KG1 (cell line): Measurements from ENCODE around the gene TBC1D22A.
"Not testable (repeated sequence)": the region's sequence is repeated elsewhere in the genome, so short reads cannot be mapped to it uniquely, and the experiment has no call there.

ENCODE experiments used
- DNase-seq: peaks from one replicate; lab custom pipeline; 2025; lab: John Stamatoyannopoulos, UW

The TBC1D22A gene

DNA sequence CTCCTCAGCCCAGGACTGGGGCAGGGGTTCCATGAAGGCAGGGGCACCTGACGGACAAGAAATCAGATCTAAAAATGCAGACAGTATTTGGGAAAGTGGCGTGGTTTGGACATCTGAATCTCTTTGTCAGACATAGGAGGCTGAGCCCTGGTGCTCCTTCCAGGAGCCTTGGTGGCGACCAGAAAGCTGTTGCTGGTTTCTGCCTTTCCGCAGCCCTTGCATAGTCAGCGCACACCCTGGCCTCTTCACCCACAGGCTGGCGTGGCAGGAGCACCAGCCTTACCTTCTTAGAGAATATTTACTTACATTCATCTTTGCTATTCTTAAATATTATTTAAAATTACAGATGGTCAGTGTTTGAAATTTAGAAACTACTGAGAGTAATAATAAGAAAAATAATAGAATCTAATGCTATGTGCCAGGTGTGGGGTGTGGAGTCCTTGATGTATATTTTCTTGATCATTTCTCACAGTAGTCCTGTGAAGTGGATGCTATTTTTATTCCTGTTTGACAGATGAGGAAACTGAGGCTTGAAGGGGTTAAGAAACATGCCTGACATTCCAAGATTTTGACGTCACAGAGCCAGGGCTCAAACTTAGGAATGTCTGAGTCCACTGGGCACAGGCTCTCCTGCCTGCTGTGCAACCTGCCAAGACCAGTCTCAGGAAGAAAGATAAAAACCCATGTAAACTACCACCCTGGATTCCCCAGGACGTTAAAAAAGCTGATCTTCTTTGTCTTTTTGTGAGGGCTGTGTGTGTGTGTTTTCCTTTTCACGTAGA lies 51.6 kb downstream of the TBC1D22A start:
- DNase-seq: no peak

DNA sequence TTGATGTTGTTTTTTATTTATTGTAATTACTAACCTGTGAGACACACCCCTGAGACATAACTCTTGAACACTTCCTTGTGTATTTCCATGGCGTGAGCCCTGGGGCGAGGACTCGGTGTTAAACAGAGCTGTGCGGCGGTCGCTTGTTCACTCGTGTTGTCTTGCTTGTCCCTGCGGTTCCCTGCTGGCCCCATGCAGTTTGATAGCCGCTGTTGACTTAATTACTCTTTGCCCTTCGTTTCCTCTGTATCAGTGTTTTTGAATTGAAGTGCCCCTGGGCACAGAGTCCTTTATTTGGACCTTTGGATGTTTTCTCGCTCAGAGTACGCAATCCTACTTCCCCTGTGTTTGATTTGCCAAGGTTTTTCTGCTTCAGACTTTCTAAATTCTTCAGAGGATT lies 52.7 kb downstream of the TBC1D22A start:
- no peak for DNase-seq

DNA sequence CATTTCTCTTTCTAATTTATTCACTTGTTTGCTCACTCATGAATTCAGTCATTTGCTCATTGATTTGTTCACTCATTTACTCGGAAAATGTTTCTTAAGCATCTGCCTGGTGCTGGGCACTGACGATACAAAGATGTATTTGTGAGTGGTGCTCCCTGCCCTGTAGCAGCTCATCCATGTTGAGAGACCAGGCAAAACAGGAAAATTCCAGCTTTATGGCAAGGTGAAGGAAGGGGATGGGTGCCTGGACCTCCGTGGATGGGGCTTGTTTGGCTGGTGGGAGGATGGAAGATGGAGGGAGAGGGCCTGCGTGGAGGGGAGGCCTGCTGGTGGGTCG lies 53.1 kb downstream of the TBC1D22A start:
- no peak for DNase-seq

DNA sequence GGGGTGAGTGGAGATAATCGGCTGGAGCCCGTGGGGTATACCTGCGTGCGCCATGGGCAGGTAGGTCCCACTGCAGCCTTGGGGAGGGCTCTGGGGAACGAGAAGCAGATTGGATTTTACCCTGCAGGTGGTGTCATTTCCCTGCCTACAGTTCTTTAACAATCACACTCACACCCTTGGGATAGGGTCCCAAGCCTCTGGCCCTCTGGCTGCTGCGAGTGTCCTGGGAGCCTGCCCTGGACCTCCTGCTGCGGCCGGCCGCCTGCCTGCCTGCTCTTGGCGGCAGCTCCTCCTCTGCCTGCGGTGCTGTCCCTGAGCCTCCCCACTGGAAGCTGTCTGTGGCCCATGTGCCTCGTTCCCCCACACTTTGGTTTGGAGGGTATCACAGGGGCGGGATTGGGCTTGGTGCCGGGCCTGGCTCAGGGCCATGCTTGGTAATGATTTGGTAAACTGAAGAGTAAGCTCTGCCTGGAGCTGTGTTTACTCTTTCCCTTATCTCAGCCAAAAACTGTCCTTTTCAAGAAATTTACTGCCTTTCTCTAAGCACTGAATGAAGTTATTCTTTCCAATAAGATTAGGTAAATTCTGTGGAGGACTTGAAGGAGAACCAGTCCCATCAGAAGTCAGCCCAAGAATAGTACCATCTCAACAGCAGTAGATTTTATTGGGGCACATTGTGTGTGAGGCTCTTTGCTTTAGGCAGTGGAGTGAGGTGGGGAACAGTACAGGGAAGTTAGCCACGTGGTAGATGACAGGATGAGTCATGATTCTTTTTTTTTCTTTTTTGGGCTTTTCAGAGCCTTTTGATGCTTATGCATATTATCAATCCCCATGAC lies 53.7 kb downstream of the TBC1D22A start:
- DNase-seq: no peak

DNA sequence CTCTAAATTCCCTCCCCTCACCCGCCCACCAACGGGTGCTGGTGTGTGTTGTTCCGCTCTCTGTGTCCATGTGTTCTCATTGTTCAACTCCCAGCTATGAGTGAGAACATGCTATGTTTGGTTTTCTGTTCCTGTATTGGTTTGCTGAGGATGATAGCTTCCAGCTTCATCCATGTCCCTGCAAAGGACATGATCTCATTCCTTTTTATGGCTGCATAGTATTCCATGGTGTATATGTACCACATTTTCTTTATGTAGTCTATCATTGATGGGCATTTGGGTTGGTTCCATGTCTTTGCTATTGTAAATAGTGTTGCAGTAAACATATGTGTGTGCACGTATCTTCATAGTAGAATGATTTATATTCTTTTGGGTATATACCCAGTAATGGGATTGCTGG lies 54.9 kb downstream of the TBC1D22A start:
- not testable (repeated sequence) for DNase-seq

DNA sequence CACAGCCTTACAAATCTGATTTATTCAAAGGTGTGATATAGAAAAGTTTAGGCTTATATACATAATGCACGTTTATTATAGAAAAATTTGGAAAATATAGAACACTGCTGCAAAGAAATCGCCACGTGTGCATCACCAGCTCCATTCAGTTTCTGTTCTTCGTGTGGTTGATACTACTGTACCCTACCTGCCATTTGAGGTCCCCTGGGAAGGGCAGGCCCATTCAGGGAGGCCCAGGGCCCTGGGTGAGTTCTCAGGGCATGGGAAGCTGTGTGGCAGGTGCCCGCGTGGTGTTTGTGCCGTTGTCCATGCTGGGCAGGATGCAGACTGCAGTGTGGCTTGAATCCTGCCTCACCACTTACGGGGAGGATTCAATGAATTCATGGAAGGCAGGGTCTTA lies 60.8 kb downstream of the TBC1D22A start:
- no peak for DNase-seq

DNA sequence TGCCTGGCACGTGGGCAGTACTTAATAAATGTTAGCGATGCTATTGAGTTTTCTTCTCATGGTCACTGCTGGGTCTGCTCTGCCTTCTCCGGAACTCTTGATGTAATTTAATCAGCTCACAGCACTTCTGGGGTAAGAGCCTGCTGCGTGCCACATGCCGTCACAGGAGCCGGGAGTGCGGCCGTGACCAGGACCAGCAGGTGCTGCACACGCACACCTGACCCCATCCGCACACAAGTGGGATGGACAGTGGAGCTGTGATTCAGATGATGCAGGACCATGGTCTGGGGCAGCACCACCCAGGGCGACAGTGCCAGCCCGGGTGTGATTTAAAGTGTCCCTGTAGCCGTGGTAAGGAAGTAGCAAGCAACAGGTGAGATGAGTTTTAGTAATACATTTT lies 61.2 kb downstream of the TBC1D22A start:
- DNase-seq: no peak

DNA sequence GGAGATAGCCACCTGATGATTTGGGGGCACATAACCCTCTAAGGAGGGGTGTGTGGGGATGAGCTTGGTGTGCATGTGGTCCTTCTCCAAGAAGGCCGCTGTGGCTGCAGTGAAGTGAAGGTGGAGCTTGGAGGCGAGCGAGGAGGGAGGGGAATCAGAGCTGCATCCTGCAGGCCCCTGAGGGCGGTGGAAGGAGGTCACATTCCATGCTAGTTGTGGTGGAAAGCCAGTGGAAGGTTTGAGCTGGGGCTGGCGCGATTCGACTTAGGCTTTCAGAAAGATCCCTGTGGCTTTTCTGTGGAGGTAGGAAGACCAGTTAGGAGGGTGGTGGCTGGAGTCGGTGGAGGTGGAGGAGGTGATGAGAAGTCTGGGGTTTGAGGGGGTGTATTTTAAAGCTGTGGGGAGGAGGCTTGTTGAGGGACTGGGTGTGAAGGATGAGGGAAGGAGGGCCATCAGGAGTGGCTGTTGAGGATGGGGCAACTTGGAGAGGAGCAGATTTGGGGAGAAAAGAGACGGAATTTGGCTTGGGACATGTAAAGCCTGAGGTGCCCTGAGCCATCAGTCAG lies 62.0 kb downstream of the TBC1D22A start:
- DNase-seq: no peak

DNA sequence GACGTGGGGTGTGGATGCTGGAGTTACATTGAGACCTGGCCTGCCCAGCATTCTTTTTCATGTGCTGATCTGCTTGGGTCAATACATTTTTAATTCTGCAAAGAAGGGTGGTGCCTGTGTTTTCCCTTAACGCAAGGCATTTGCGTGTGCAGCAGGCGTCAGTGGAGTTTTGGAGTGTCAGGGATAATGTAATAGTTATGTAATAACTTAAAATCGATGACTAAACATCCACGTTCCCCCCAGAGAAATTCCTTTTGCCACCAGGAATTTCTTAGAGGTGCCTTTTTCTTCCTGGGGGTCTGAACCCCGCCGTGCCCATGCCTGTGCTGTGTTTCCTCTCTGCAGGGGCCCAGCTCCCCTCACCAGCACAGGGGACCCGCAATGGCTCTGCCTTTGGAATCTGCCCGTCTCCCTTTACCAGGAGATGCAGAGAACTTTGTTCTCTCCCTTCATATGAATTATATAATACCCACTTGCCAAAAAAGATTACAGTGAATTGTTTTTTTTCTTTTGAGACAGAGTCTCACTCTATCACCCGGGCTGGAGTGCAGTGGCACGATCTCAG lies 62.6 kb downstream of the TBC1D22A start:
- DNase-seq: no peak

DNA sequence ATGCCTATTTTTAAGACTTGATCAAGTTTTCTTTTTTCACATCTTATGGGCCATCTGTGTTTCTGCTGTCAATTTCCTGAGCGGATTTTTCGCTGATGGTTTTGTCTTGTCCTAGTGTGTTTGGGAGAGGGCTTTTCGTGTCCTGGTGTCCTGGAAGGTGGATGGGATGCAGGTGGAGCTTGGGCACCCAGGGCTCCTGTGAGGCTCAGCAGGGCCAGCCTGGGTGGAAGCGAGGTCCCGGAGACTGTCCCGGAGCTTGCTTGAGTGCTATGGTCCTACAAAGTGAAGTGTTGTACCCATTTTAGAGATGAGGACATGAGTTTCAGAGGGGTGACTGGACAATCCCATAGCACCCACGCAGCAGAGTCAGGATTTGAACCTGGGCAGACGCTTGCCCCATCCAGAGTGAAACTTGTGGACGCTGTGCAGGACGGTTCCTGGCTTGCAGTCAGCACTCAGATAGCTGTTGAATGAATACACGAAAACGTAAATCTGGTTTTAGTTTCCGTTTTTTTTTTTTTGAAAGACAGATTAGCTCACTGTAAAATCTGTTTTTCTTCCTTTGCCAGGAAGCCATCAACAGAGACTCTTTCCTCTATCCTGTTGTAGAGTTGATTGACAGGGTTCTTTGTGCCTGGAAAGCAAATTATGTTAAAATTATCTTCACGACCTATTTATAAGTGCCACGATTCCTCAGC lies 64.1 kb downstream of the TBC1D22A start:
- DNase-seq: no peak

DNA sequence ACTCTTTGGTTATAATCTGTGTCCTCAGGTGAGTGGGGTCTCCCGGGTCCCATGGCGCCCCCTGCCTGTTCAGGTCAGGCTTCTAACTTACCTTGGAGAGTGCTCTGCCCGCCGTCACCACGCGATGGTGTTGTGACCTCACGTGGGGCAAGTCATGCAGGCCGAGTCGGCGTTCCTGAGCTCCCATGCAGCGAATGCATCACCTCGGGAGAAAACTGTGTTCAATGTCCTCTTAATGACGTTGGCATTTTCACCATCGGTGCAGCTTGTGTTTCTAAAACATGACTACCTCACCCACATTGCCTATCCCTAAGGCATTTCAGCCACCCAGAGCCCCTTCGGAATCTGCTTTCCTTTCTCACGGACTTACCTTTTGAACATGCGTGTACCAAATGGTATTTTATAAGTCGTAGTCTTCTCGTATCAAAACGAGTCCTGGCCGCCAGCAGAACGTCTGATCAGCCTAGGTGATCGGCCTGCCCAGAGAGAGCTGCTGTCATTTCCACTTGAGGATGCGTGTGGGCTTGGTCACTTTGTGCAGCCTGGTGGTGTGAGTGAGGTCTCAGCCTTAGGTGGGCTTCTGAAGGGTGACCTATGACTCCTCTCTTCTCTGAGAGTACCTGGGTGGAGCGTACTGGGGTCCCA lies 64.8 kb downstream of the TBC1D22A start:
- DNase-seq: no peak

DNA sequence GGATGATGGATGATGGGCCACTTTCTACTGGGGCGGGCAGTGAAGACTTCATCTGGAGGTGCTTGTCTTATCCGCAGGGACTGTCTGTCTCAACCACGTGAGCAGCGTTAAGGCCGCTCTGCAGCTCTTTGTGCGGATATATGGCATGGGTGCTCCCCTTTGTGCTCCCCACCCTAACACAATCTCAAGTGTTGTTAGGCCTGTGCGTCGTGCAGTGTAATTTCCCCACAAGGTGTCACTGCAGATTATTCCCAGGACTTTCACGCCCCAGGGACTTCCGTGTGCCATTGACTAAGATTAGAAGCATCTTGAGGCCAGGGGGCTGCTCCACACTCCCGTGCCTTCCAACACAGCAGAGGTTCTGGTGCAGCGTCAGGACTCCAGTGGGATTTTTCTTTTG lies 65.3 kb downstream of the TBC1D22A start:
- no peak for DNase-seq

DNA sequence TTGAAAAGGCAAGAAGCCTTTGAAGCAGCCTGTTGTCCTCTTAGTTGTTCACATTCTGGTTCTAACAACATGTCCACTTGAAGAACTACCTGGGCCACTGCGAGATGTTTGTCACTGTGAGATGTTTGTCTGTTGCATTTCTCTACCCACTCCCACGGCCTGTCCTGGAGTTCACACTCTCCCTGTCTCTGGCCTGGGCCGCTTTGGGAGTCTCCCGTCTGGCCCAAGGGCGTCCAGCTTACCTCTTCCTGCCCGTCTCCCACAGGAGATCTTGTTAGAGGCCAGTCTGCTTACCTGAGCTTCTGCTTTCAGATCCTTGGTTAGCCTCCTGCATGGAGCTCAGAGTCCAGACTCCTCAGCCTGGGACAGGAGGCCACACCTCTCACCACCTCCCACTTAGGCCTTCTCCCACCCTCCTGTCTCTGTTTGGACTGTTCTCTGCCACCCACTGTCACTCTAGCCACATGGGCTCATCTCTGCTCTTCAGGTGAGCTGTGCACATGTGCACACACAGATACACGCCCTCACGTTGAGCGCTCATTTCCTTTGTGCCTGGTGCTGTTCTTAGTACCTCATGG lies 66.0 kb downstream of the TBC1D22A start:
- DNase-seq: no peak

DNA sequence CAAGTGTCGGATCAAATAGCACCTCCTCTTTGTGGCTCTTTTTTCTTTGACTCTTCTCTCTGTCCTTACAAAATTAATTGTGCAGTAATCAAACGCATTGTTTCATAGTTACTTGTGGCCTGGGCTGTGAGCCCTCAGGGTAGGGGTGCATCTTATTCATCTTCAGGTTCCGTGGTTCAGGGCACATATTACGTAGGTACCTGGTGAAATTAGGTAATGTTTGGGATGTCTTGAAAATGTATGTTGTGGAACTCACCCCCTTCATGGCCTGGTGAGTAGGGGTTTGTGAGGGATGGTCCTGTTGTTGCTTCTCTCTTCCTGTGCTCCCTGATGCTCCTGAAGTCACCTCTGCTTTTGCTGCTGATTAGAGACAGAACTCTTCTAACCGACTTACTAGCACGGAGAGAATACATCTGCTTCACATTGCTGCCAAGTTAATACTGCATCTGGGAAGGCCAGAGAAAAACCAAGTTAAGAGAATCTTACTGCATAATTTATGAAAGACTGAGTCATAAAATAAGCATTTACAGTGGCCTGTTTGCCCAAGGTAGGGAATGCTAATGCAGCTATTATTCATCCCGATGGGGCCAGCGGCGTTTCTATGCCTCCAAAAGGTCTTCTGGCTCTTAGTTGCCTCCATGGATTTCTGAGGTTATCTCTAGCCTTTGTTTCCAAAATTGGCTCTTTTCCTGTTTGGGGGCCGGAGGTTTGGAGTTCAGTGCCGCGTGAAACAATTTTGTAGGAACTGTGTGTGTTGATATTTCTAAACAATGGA lies 66.9 kb downstream of the TBC1D22A start:
- no peak for DNase-seq

DNA sequence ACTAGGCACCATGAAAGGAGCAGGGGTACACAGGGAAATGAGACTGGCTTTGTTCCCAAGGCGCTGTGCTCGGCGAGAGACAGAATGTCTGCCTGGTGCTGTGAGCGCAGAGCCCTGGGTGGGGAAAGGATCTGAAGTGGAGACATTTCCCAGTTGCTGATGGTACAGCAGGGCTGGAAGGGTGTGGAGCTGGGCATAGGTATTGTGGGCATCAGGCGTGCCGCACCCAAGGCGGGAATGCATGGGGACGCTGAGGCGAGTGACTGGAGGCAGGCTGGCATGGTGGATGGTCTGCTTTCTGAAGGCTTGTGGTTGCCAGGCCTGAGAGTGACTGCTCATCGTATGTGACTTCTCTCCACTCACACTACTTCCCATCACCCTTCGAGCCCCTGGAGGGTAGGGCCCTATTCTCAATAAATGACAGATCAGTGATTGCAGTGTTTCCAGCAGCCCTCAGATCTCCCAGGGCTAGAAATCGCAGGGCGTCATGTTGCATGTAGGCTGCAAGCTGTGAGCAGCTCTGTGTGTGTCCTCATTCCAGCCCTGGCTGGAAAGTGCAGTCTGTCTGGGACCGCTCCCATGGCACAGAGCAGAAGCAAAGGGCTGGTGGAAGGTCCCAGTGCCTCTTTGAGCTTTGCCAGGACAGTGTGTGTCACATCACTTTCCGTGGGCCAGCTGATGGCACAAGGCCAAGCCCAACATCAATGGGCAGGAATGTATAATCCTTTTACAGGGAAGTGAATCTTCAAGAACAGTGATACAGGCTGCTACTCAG lies 67.7 kb downstream of the TBC1D22A start:
- DNase-seq: no peak

DNA sequence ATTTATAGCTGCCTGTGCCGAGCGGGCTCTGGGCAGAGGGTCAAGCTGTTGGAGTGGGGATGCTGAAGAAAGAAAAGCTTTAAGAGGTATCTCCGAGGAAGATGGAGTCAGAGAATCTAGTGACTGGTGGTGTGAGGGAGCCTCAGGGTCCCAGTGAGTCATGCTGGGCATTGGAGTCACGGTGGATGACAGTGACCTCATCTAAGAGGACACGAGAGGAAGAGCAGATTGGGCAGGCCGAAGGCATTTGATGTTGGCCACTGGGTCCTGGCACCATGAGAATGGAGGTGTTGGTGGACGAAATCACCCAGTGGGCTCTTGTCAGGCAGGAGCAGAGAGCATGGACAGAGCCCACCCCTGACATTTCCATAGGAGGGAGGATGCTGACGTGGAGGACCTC lies 68.4 kb downstream of the TBC1D22A start:
- no peak for DNase-seq

DNA sequence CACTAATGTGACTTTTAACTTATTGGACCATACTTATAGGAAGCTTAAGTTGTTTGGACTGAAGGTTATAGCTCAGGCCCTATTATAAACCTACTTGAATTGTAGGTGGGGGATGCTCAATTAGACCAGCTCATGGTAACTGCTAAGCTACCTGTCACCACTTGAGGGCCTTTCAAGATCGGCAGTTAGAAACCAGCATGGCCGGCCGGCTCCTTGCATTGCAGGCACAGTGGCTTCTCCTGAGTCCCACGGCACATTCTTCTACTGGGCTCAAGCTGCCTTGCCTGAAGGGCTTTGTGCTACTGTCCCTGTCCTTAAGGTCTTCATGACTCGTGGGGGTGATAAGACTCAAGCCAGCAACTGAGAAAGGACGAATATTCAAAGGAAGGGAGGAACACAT lies 70.8 kb downstream of the TBC1D22A start:
- DNase-seq: no peak

DNA sequence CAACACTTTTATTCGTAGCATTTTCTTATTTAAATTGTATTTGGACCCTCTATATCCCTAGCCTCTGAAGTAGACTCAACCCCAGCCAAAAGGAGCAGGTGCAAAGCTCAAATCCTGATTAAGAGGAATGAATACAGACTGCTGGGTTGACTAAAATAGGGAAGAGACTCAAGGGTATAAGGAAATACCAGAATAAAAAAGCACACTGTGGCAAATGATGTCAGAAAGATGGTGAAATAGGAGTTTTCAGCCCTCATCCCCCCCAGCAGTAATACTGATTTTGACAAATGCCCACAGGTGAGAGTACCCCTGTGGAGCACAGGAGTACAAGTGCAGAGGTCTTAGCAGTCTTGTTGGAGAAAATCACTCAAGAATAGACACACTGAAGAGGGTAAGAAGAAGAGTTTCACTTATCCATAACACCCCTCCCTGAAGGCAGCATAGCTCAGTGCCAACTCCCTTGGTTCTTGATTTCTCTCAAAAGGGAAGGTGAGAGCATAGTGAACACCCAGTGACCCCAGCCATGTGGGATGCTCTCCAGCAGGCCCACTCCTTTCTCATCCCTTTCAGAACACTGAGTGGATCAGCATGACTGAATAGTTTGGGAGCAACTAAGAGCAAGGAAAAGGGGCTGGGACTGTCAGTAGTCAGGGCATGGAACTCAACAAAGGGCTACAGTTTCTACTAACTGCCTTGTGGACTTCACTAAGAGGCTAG lies 71.7 kb downstream of the TBC1D22A start:
- no peak for DNase-seq

DNA sequence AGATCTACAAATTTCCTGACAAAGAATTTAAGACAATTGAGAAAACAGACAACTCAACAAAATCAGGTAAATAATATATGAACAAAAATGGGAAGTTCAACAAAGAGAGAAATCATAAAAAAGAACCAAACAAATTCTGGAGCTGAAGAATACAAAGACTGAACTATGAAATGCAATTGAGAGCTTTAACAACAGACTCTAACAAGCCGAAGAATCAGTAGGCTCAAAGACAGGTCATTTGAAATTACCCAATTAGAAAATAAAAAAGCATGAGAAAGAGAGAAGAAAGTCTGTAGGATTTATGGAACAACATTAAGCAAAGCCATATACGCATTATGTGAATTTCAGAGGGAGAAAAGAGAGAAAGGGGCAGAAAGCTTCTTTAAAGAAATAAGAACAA lies 72.8 kb downstream of the TBC1D22A start:
- DNase-seq: no peak
